DOHH2 (cell line): ENCODE measurements around the gene ME3.

ENCODE experiments used
- H3F3A ChIP-seq: fragments of 200-600 bp; sonication (generic), shearing (Covaris generic); 2 replicates; pipeline ENCODE4 v1.6.0; 2016; ENCODE audit warnings: antibody characterized with exemption, mild to moderate bottlenecking; ENCODE audit not compliant: control insufficient read depth, insufficient read depth
- H3K27ac ChIP-seq: fragments of 200-600 bp; sonication (generic); 2 replicates; pipeline ENCODE4 v1.5.1; 2014; ENCODE audit warnings: low read depth, mild to moderate bottlenecking, low read length, moderate library complexity
- H3K27me3 ChIP-seq: fragments of 200-600 bp; sonication (generic); 2 replicates; pipeline ENCODE4 v1.6.1; 2014; ENCODE audit warnings: mild to moderate bottlenecking, low read length, mixed read lengths; ENCODE audit not compliant: control insufficient read depth
- H3K36me3 ChIP-seq: fragments of 200-600 bp; sonication (generic); 2 replicates; pipeline ENCODE4 v1.6.1; 2014; ENCODE audit warnings: mild to moderate bottlenecking, low read length, moderate library complexity, mixed read lengths; ENCODE audit not compliant: control insufficient read depth
- H3K4me1 ChIP-seq: fragments of 200-600 bp; sonication (generic); 2 replicates; pipeline ENCODE4 v1.6.1; 2014; ENCODE audit warnings: mild to moderate bottlenecking, low read length, mixed read lengths; ENCODE audit not compliant: control insufficient read depth
- H3K4me2 ChIP-seq: fragments of 200-600 bp; sonication (generic); 2 replicates; pipeline ENCODE4 v1.6.0; 2014; ENCODE audit warnings: mild to moderate bottlenecking, low read length, moderate library complexity
- H3K4me3 ChIP-seq: fragments of 200-600 bp; sonication (generic); 2 replicates; pipeline ENCODE4 v1.5.1; 2014; ENCODE audit warnings: mild to moderate bottlenecking, low read length, mixed read lengths
- H3K79me2 ChIP-seq: fragments of 200-600 bp; sonication (generic); 2 replicates; pipeline ENCODE4 v1.6.1; 2014; ENCODE audit warnings: mild to moderate bottlenecking, low read length, mixed read lengths; ENCODE audit not compliant: control insufficient read depth
- H3K9me2 ChIP-seq: fragments of 200-600 bp; sonication (generic); replicated peaks from 2 replicates; pipeline ENCODE4 v1.6.1; 2014; ENCODE audit warnings: mild to moderate bottlenecking, low read length, mixed read lengths; ENCODE audit not compliant: control insufficient read depth
- H3K9me3 ChIP-seq: fragments of 200-600 bp; sonication (generic); 2 replicates; pipeline ENCODE4 v1.6.1; 2014; ENCODE audit warnings: antibody characterized with exemption, low read length, mixed read lengths; ENCODE audit not compliant: control insufficient read depth, insufficient read depth
- H4K20me1 ChIP-seq: fragments of 200-600 bp; sonication (generic); 2 replicates; pipeline ENCODE4 v1.6.0; 2014; ENCODE audit warnings: low read depth, mild to moderate bottlenecking, antibody characterized with exemption, low read length, moderate library complexity; ENCODE audit not compliant: control insufficient read depth, insufficient read depth
- EZH2phosphoT487 ChIP-seq: fragments of 200-600 bp; sonication (generic); IDR thresholded peaks from 2 replicates; pipeline ENCODE4 v1.6.1; 2017; ENCODE audit warnings: borderline replicate concordance, mild to moderate bottlenecking, antibody characterized with exemption, low read length, moderate library complexity, mixed read lengths
- TF ChIP-seq, protein P1 (sequence below): fragments of 200-600 bp; sonication (generic); IDR thresholded peaks from one replicate; pipeline ENCODE4 v1.5.1; 2014; ENCODE audit warnings: antibody characterized with exemption, mild to moderate bottlenecking, low read depth, low read length; ENCODE audit not compliant: poor library complexity, severe bottlenecking

ME3 gene

DNA sequence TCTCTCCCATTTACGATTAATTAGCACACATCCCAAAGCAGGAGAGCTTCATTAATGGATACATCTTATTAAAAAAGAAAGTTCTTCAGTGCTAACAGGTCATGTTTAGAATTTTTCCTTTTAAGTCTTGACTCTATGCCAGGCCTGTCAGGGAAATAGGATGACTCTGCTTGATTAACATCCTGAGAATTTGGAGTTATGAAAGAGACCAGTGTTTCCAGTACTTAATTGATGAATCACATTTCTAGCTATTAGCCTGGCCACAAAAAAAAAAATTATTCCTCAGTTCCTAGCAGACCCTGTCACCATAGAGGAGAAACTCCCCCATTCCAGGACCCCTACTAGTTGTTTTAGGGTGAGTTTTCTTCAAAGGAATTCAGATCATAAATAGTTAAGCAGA is 23.6 kb upstream of the ME3 start:
- no peaks in the 10 kb centered on the region for H3K9me3 ChIP-seq
- H3K27me3 ChIP-seq = peaks cover 8% of the 10 kb centered on the region; the same call in 1 of the 2 replicates
- no peaks in the 10 kb centered on the region for H4K20me1 ChIP-seq
- no peaks in the 10 kb centered on the region for H3K9me2 ChIP-seq
- no peak overlapping the region for H3K27ac ChIP-seq
- no peak overlapping the region for H3K4me3 ChIP-seq
- H3K36me3 ChIP-seq = no peaks in the 10 kb centered on the region
- H3F3A ChIP-seq = no peaks in the 10 kb centered on the region
- no peaks in the 10 kb centered on the region for H3K79me2 ChIP-seq
- H3K4me1 ChIP-seq = no peaks in the 10 kb centered on the region
- TF ChIP-seq, protein P1, sequence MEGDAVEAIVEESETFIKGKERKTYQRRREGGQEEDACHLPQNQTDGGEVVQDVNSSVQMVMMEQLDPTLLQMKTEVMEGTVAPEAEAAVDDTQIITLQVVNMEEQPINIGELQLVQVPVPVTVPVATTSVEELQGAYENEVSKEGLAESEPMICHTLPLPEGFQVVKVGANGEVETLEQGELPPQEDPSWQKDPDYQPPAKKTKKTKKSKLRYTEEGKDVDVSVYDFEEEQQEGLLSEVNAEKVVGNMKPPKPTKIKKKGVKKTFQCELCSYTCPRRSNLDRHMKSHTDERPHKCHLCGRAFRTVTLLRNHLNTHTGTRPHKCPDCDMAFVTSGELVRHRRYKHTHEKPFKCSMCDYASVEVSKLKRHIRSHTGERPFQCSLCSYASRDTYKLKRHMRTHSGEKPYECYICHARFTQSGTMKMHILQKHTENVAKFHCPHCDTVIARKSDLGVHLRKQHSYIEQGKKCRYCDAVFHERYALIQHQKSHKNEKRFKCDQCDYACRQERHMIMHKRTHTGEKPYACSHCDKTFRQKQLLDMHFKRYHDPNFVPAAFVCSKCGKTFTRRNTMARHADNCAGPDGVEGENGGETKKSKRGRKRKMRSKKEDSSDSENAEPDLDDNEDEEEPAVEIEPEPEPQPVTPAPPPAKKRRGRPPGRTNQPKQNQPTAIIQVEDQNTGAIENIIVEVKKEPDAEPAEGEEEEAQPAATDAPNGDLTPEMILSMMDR = no peak
- TF ChIP-seq EZH2phosphoT487 = no peak
- no peak overlapping the region for H3K4me2 ChIP-seq

DNA sequence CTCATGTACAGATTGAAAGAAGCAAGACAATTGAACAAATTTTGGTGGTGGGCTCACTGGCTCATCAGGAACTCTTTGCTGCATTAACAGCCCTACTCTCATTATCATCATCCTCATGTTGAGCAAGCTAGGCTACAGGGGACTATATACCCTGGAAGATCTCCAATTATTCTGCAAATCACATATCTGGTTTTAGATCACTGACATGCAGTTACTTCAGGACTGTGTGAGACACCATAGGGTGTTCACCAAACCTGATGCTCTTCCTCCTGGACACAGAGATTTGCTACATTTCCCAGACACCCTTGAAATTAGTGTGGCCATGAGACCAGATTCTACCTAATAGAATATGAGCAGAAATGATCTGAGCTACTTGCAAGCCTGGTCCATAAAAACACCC is 23.0 kb upstream of the ME3 start:
- Histone ChIP-seq H3K27me3 (peaks cover 8% of the 10 kb centered on the region; the same call in 1 of the 2 replicates), H3K27ac (no peak overlapping the region)
- no peak for TF ChIP-seq EZH2phosphoT487
- TF ChIP-seq, protein P1 = no peak

DNA sequence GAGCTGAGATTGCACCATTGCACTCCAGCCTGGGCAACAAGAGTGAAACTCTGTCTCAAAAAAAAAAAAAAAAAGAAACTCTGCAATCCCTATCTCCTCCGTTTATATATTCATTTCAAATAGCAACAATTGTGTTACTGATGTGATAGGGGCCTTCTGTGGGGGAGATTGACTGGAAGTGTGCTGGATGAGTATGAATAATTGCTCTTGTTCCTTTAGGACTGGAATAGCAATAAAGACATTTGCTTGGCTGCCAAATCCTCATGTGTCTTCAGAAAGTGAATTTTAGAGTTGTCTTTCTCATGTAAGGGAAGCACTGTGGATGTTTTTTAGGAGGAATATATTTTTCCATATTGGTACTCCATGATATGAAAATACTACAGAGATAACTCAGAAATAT is 21.1 kb upstream of the ME3 start:
- Histone ChIP-seq H3K79me2 (no peaks in the 10 kb centered on the region), H3F3A (no peaks in the 10 kb centered on the region), H3K9me3 (no peaks in the 10 kb centered on the region), H3K27me3 (peaks cover 8% of the 10 kb centered on the region; the same call in 1 of the 2 replicates), H3K36me3 (no peaks in the 10 kb centered on the region), H3K4me1 (no peaks in the 10 kb centered on the region), H3K9me2 (no peaks in the 10 kb centered on the region), H4K20me1 (no peaks in the 10 kb centered on the region), H3K4me2 (no peak overlapping the region), H3K27ac (no peak overlapping the region), H3K4me3 (no peak overlapping the region)
- TF ChIP-seq EZH2phosphoT487 = no peak
- TF ChIP-seq, protein P1 = no peak

More for the DNA sequence above, 23.0 kb upstream of the ME3 start:
- no peaks in the 10 kb centered on the region for H3K9me3 ChIP-seq
- H3K9me2 ChIP-seq = no peaks in the 10 kb centered on the region
- H3K79me2 ChIP-seq = no peaks in the 10 kb centered on the region
- no peaks in the 10 kb centered on the region for H3K4me1 ChIP-seq
- no peak overlapping the region for H3K4me2 ChIP-seq
- no peak overlapping the region for H3K4me3 ChIP-seq
- no peaks in the 10 kb centered on the region for H3F3A ChIP-seq
- H4K20me1 ChIP-seq = no peaks in the 10 kb centered on the region
- no peaks in the 10 kb centered on the region for H3K36me3 ChIP-seq
